ENCODE measurements around the gene CRYZ.

DNA sequence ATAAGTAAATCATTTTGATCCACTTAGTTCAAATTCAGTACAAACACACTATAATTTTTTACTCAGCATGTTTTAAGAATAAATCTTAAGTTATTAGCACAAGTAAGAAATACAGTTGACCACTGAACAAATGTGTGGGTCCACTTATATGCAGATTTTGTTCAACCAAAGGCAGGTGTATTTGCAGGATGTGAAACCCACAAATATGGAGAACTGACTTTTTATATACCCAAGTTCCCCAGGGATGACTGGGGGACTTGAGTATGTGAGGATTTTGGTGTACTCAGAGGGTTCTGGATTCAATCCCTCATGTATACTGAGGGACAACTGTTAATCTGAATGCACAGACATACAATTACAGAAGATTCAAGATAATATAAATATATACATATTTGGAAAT, 33.5 kb downstream of the CRYZ start:
- TF ChIP-seq, protein P1, sequence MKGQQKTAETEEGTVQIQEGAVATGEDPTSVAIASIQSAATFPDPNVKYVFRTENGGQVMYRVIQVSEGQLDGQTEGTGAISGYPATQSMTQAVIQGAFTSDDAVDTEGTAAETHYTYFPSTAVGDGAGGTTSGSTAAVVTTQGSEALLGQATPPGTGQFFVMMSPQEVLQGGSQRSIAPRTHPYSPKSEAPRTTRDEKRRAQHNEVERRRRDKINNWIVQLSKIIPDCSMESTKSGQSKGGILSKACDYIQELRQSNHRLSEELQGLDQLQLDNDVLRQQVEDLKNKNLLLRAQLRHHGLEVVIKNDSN (IDR thresholded peaks at IDR 0.05; ENCODE audit: borderline replicate concordance, extremely low read length, insufficient read depth, low read depth, low read length): no peak
- TF ChIP-seq CBX5 (IDR thresholded peaks at IDR 0.05; ENCODE audit: low read depth) (no peak), IKZF2 (IDR thresholded peaks at IDR 0.05) (no peak), RB1 (IDR thresholded peaks at IDR 0.05; ENCODE audit: borderline replicate concordance) (no peak), CEBPB (IDR thresholded peaks at IDR 0.05; ENCODE audit: borderline replicate concordance in 1 of 2, low read depth in 2 of 2, low read length in 2 of 2) (no peak), MXI1 (IDR thresholded peaks at IDR 0.05; ENCODE audit: low read depth, low read length) (no peak), RAD21 (IDR thresholded peaks at IDR 0.05; ENCODE audit: insufficient read depth, low read depth, low read length) (no peak), RFX5 (IDR thresholded peaks at IDR 0.05; ENCODE audit: low read depth, low read length) (no peak)
- TF ChIP-seq, protein P2, sequence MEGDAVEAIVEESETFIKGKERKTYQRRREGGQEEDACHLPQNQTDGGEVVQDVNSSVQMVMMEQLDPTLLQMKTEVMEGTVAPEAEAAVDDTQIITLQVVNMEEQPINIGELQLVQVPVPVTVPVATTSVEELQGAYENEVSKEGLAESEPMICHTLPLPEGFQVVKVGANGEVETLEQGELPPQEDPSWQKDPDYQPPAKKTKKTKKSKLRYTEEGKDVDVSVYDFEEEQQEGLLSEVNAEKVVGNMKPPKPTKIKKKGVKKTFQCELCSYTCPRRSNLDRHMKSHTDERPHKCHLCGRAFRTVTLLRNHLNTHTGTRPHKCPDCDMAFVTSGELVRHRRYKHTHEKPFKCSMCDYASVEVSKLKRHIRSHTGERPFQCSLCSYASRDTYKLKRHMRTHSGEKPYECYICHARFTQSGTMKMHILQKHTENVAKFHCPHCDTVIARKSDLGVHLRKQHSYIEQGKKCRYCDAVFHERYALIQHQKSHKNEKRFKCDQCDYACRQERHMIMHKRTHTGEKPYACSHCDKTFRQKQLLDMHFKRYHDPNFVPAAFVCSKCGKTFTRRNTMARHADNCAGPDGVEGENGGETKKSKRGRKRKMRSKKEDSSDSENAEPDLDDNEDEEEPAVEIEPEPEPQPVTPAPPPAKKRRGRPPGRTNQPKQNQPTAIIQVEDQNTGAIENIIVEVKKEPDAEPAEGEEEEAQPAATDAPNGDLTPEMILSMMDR (IDR thresholded peaks at IDR 0.05 in 2 of 3, conservative IDR thresholded peaks at IDR 0.05 in 1 of 3; ENCODE audit: control insufficient read depth in 2 of 3, extremely low read depth in 1 of 3, insufficient read depth in 1 of 3, low read depth in 3 of 3, low read length in 3 of 3): no peak
- TF ChIP-seq, protein P3, sequence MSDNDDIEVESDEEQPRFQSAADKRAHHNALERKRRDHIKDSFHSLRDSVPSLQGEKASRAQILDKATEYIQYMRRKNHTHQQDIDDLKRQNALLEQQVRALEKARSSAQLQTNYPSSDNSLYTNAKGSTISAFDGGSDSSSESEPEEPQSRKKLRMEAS (IDR thresholded peaks at IDR 0.05; ENCODE audit: low read depth, low read length): no peak

Measured in GM12878 (cell line).